ENCODE results near the gene SLC27A3.

GRCh38 chr1:153776352-153776751, 1.1 kb downstream of the SLC27A3 start:
- TF ChIP-seq, protein P1, sequence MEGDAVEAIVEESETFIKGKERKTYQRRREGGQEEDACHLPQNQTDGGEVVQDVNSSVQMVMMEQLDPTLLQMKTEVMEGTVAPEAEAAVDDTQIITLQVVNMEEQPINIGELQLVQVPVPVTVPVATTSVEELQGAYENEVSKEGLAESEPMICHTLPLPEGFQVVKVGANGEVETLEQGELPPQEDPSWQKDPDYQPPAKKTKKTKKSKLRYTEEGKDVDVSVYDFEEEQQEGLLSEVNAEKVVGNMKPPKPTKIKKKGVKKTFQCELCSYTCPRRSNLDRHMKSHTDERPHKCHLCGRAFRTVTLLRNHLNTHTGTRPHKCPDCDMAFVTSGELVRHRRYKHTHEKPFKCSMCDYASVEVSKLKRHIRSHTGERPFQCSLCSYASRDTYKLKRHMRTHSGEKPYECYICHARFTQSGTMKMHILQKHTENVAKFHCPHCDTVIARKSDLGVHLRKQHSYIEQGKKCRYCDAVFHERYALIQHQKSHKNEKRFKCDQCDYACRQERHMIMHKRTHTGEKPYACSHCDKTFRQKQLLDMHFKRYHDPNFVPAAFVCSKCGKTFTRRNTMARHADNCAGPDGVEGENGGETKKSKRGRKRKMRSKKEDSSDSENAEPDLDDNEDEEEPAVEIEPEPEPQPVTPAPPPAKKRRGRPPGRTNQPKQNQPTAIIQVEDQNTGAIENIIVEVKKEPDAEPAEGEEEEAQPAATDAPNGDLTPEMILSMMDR (IDR thresholded peaks at IDR 0.05; ENCODE audit: insufficient read depth, low read length, poor library complexity, severe bottlenecking), result no peak
- TF ChIP-seq EZH2phosphoT487 (conservative IDR thresholded peaks at IDR 0.05; ENCODE audit: low read length), result no peak

All from SU-DHL-6 (cell line).